Activated naive CD8-positive, alpha-beta T cell treated with anti-CD3 and anti-CD28 coated beads for 36 hours (primary cell): ENCODE results near the gene SLC9A7. TPM values are rescaled to one million over a fixed set of nuclear protein-coding genes. Genes with fewer than 3 reads are reported as not detected.

ENCODE experiments used
- DNase-seq: peaks from one replicate; pipeline ENCODE4 v3.0.0; 2021
- H3K27ac Mint-ChIP-seq: one replicate; pipeline ENCODE4 v1.8.0; 2022; ENCODE audit warnings: mild to moderate bottlenecking, moderate library complexity, mixed read lengths
- H3K27me3 Mint-ChIP-seq: one replicate; pipeline ENCODE4 v1.8.0; 2022; ENCODE audit warnings: mild to moderate bottlenecking, mixed read lengths
- H3K36me3 Mint-ChIP-seq: one replicate; pipeline ENCODE4 v1.8.0; 2021; ENCODE audit warnings: mild to moderate bottlenecking, mixed read lengths
- H3K4me1 Mint-ChIP-seq: one replicate; pipeline ENCODE4 v1.8.0; 2021; ENCODE audit warnings: mixed read lengths
- H3K4me3 Mint-ChIP-seq: one replicate; pipeline ENCODE4 v1.8.0; 2022; ENCODE audit warnings: mild to moderate bottlenecking, moderate library complexity, mixed read lengths
- H3K9me3 Mint-ChIP-seq: one replicate; pipeline ENCODE4 v1.8.0; 2022; ENCODE audit warnings: mixed read lengths
- total RNA-seq, 2 experiments: library from RNA; stranded (reverse); gene quantifications; one replicate each; pipeline ENCODE4 v1.2.3, GENCODE V29; 2021

The SLC9A7 gene
- total RNA-seq, 2 experiments from 2014 or later: 11.5 to 12.4 TPM

DNA sequence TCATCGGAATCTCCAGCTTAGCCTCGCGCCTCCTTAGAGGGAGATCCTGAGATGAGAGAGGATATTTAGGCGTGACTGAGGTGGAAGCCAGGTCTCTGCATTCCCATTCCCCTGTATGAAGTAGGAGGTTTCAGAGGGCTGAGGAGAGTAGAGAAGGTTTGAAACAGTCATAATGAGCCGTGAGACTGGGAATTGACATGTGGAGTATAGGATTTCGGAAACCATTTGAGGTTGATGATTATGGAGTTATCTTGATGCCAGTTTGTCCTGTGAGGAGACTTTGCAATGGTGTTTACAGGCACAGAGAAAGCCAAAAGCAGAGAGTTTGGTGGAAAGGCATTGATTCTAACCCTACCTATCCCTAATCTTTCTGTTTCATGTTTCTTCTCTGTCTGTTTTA, 183.3 kb downstream of the SLC9A7 start:
- no peak overlapping the region for H3K27ac Mint-ChIP-seq
- peak overlapping the region; percentile 29 for H3K4me3 Mint-ChIP-seq

DNA sequence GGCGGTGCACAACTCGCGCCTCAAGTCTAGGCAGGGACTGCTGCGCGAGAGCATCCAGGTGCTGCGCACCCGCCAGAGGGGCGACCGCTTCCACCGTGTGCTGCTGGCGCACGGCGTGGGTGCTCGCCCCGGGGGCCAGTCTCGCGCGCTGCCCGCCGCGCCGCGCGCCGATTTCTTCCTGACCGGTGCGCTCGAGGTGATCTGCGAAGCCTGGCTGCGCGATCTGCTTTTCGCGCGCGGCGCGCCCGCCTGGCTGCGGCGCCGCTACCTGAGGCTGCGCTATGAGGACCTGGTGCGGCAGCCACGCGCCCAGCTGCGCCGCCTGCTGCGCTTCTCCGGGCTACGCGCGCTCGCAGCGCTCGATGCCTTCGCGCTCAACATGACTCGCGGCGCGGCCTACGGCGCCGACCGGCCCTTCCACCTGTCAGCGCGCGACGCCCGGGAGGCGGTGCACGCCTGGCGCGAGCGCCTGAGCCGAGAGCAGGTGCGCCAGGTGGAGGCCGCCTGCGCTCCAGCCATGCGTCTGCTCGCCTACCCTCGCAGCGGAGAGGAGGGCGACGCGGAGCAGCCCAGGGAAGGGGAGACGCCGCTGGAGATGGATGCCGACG, 184.0 kb downstream of the SLC9A7 start:
- H3K27me3 Mint-ChIP-seq: peaks cover 20% of the 10 kb centered on the region
- peaks cover 2% of the 10 kb centered on the region for H3K36me3 Mint-ChIP-seq
- DNase-seq: peak; percentile 44
- peaks cover 27% of the 10 kb centered on the region for H3K4me1 Mint-ChIP-seq
- H3K9me3 Mint-ChIP-seq: no peaks in the 10 kb centered on the region
- peak overlapping the region; percentile 61 for H3K4me3 Mint-ChIP-seq
- no peak overlapping the region for H3K27ac Mint-ChIP-seq

More for the DNA sequence above, 183.3 kb downstream of the SLC9A7 start:
- Mint-ChIP-seq H3K4me1 (peaks cover 27% of the 10 kb centered on the region), H3K9me3 (no peaks in the 10 kb centered on the region), H3K27me3 (peaks cover 20% of the 10 kb centered on the region), H3K36me3 (peaks cover 2% of the 10 kb centered on the region)
- DNase-seq: no peak

DNA sequence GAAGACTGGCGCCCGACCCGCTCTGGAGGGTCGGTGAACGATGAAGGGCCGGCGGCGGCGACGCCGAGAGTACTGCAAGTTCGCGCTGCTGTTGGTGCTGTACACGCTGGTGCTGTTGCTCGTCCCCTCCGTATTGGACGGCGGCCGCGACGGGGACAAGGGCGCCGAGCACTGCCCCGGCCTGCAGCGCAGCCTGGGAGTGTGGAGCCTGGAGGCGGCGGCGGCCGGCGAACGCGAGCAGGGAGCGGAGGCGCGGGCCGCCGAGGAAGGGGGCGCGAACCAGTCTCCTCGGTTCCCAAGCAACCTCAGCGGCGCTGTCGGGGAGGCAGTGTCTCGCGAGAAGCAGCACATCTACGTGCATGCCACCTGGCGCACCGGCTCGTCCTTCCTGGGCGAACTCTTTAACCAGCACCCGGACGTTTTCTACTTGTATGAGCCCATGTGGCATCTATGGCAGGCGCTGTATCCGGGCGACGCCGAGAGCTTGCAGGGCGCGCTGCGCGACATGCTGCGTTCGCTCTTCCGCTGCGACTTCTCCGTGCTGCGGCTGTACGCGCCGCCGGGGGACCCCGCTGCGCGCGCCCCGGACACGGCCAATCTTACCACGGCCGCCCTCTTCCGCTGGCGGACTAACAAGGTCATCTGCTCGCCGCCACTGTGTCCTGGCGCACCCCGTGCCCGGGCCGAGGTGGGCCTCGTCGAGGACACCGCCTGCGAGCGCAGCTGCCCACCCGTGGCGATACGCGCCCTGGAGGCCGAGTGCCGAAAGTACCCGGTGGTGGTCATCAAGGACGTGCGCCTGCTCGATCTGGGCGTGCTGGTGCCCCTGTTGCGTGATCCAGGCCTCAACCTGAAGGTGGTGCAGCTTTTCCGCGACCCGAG, 184.8 kb downstream of the SLC9A7 start:
- peaks cover 20% of the 10 kb centered on the region for H3K27me3 Mint-ChIP-seq
- DNase-seq: peak; percentile 58
- no peaks in the 10 kb centered on the region for H3K36me3 Mint-ChIP-seq
- no peaks in the 10 kb centered on the region for H3K9me3 Mint-ChIP-seq
- H3K27ac Mint-ChIP-seq: peak overlapping the region; percentile 56
- H3K4me1 Mint-ChIP-seq: peaks cover 27% of the 10 kb centered on the region
- H3K4me3 Mint-ChIP-seq: peak overlapping the region; percentile 75

GRCh38 chrX:46573331-46573891, 185.5 kb downstream of the SLC9A7 start, which contains the start of gene CHST7:
TSS of gene CHST7 (plus strand) at chrX:46573765. CDS start at chrX:46573932, 167 bp downstream.
- Mint-ChIP-seq H3K4me3 (peak within 1 kb of the TSS; percentile 75), H3K9me3 (no peaks in the 10 kb centered on the region), H3K27ac (peak within 1 kb of the TSS; percentile 86), H3K27me3 (peaks cover 20% of the 10 kb centered on the region), H3K4me1 (peaks cover 27% of the 10 kb centered on the region), H3K36me3 (no peaks in the 10 kb centered on the region)
- peak; percentile 64 for DNase-seq

DNA sequence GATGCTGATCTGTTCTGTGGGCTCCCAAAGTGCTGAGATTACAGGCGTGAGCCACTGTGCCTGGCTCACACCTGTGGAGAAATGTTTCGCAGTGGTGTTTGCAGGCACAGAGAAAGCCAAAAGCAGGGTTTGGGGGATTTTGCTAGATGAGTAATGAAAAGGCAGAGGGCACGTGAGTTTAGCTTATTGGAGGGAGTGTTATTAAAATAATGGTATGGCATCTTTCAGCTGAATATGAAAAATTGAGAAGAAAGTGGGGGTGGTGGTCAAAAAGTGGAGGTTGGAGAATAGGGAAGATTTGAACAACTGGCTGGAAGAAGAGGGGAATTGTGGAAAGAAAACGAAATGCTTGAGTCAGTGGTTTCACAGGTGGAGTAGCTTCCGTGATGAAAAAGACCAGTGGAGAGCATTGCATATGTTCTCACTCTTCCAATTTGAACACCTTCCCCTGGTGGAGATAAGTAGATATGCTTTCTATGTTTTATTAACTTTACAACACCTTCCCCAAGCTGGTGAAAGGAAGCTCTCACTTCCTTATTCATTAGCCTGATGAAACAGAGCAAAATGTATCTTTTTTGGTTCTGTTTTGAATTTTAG, 186.5 kb downstream of the SLC9A7 start:
- H3K27ac Mint-ChIP-seq: peak overlapping the region; percentile 86
- peak overlapping the region; percentile 75 for H3K4me3 Mint-ChIP-seq
- peak; percentile 44 for DNase-seq
- peaks cover 27% of the 10 kb centered on the region for H3K4me1 Mint-ChIP-seq
- H3K9me3 Mint-ChIP-seq: no peaks in the 10 kb centered on the region
- H3K27me3 Mint-ChIP-seq: peaks cover 18% of the 10 kb centered on the region
- no peaks in the 10 kb centered on the region for H3K36me3 Mint-ChIP-seq

- Mint-ChIP-seq H3K27ac (peak overlapping the region; percentile 86), H3K36me3 (no peaks in the 10 kb centered on the region)
Observed at GRCh38 chrX:46571423-46572339, 187.2 kb downstream of the SLC9A7 start.

GRCh38 chrX:46569621-46570020, 189.3 kb downstream of the SLC9A7 start:
- no peak for DNase-seq
- Mint-ChIP-seq H3K27ac (no peak overlapping the region), H3K4me3 (no peak overlapping the region), H3K27me3 (no peaks in the 10 kb centered on the region), H3K4me1 (peaks cover 19% of the 10 kb centered on the region), H3K9me3 (no peaks in the 10 kb centered on the region), H3K36me3 (peaks cover 1% of the 10 kb centered on the region)

More at GRCh38 chrX:46571423-46572339, 187.2 kb downstream of the SLC9A7 start:
- no peaks in the 10 kb centered on the region for H3K9me3 Mint-ChIP-seq
- DNase-seq: no peak
- H3K4me1 Mint-ChIP-seq: peaks cover 27% of the 10 kb centered on the region
- no peak overlapping the region for H3K4me3 Mint-ChIP-seq
- peaks cover 14% of the 10 kb centered on the region for H3K27me3 Mint-ChIP-seq

DNA sequence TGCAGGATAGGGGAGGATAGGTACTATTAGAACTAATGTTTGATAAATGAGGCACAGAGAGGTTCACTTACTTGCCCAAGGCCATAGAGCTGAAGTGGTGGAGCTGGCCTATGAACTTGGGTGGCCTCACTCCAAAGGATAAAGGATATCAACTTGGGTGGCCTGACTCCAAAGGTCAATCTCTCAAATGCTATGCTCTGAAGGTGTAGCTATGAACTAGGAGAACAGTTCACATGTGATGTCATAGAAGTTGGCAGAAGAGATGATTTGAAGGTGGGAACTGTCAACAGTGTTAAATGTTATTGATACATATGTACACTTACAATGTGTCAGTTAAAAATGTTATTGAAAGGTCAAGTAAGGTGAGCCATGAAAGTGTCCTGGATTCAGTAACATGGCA, 191.5 kb downstream of the SLC9A7 start:
- H3K9me3 Mint-ChIP-seq: no peaks in the 10 kb centered on the region
- H3K36me3 Mint-ChIP-seq: peaks cover 1% of the 10 kb centered on the region
- H3K4me1 Mint-ChIP-seq: peaks cover 11% of the 10 kb centered on the region
- H3K27ac Mint-ChIP-seq: no peak overlapping the region
- H3K4me3 Mint-ChIP-seq: no peak overlapping the region
- no peak for DNase-seq
- H3K27me3 Mint-ChIP-seq: no peaks in the 10 kb centered on the region

GRCh38 chrX:46561824-46562657, 196.9 kb downstream of the SLC9A7 start:
- H3K27me3 Mint-ChIP-seq: no peaks in the 10 kb centered on the region
- peaks cover 1% of the 10 kb centered on the region for H3K36me3 Mint-ChIP-seq
- DNase-seq: peak; percentile 36
- H3K27ac Mint-ChIP-seq: no peak overlapping the region
- no peak overlapping the region for H3K4me3 Mint-ChIP-seq
- peaks cover 8% of the 10 kb centered on the region for H3K4me1 Mint-ChIP-seq
- no peaks in the 10 kb centered on the region for H3K9me3 Mint-ChIP-seq

- DNase-seq: no peak
- no peaks in the 10 kb centered on the region for H3K27me3 Mint-ChIP-seq
- H3K36me3 Mint-ChIP-seq: no peaks in the 10 kb centered on the region
- no peaks in the 10 kb centered on the region for H3K9me3 Mint-ChIP-seq
- no peak overlapping the region for H3K4me3 Mint-ChIP-seq
- peaks cover 8% of the 10 kb centered on the region for H3K4me1 Mint-ChIP-seq
- H3K27ac Mint-ChIP-seq: no peak overlapping the region
Observed at GRCh38 chrX:46559062-46559461, 199.9 kb downstream of the SLC9A7 start.

- H3K27me3 Mint-ChIP-seq: no peaks in the 10 kb centered on the region
- H3K4me3 Mint-ChIP-seq: no peak overlapping the region
- peaks cover 1% of the 10 kb centered on the region for H3K36me3 Mint-ChIP-seq
- no peak overlapping the region for H3K27ac Mint-ChIP-seq
- no peaks in the 10 kb centered on the region for H3K4me1 Mint-ChIP-seq
- no peaks in the 10 kb centered on the region for H3K9me3 Mint-ChIP-seq
- DNase-seq: no peak
Observed at GRCh38 chrX:46554942-46555341, 204.0 kb downstream of the SLC9A7 start.

GRCh38 chrX:46553935-46554334, 205.0 kb downstream of the SLC9A7 start:
- no peaks in the 10 kb centered on the region for H3K27me3 Mint-ChIP-seq
- no peak overlapping the region for H3K27ac Mint-ChIP-seq
- peaks cover 3% of the 10 kb centered on the region for H3K36me3 Mint-ChIP-seq
- H3K4me1 Mint-ChIP-seq: peaks cover 2% of the 10 kb centered on the region
- no peak for DNase-seq
- no peaks in the 10 kb centered on the region for H3K9me3 Mint-ChIP-seq
- no peak overlapping the region for H3K4me3 Mint-ChIP-seq

GRCh38 chrX:46551494-46552128, 207.3 kb downstream of the SLC9A7 start:
- H3K27me3 Mint-ChIP-seq: no peaks in the 10 kb centered on the region
- H3K27ac Mint-ChIP-seq: no peak overlapping the region
- H3K4me3 Mint-ChIP-seq: no peak overlapping the region
- DNase-seq: no peak
- H3K4me1 Mint-ChIP-seq: peaks cover 7% of the 10 kb centered on the region
- no peaks in the 10 kb centered on the region for H3K9me3 Mint-ChIP-seq
- H3K36me3 Mint-ChIP-seq: peaks cover 10% of the 10 kb centered on the region
